ENCODE data around the gene PRUNE2.

Gene PRUNE2

GRCh38 chr9:76652894-76653293 is 253.0 kb downstream of the PRUNE2 start:
- TF ChIP-seq, protein P1, sequence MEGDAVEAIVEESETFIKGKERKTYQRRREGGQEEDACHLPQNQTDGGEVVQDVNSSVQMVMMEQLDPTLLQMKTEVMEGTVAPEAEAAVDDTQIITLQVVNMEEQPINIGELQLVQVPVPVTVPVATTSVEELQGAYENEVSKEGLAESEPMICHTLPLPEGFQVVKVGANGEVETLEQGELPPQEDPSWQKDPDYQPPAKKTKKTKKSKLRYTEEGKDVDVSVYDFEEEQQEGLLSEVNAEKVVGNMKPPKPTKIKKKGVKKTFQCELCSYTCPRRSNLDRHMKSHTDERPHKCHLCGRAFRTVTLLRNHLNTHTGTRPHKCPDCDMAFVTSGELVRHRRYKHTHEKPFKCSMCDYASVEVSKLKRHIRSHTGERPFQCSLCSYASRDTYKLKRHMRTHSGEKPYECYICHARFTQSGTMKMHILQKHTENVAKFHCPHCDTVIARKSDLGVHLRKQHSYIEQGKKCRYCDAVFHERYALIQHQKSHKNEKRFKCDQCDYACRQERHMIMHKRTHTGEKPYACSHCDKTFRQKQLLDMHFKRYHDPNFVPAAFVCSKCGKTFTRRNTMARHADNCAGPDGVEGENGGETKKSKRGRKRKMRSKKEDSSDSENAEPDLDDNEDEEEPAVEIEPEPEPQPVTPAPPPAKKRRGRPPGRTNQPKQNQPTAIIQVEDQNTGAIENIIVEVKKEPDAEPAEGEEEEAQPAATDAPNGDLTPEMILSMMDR (IDR thresholded peaks at IDR 0.05): no peak

GRCh38 chr9:76651119-76651705 is 254.7 kb downstream of the PRUNE2 start:
- TF ChIP-seq, protein P1 (IDR thresholded peaks at IDR 0.05): no peak

- TF ChIP-seq, protein P1 (IDR thresholded peaks at IDR 0.05): no peak
Measured at GRCh38 chr9:76650692-76651091, 255.2 kb downstream of the PRUNE2 start.

DNA sequence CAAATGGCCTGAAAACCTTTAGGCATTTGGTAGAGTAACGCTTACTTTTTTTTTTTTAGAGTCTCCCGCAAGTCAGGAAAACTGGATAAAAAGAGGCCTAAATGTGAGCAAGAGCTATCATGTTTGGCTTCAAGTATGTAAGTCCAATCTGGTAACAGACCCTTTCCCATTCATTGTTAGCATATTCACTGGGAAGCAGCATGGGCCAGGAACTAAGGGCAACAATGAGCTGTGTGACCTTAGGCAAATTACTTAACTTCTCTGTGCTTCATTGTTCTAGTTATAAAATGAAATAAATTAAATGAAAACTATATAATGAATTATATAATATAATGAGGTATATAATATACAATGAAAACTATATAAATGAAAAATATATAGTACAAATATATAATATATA is 256.0 kb downstream of the PRUNE2 start:
- TF ChIP-seq, protein P1 (IDR thresholded peaks at IDR 0.05): no peak

DNA sequence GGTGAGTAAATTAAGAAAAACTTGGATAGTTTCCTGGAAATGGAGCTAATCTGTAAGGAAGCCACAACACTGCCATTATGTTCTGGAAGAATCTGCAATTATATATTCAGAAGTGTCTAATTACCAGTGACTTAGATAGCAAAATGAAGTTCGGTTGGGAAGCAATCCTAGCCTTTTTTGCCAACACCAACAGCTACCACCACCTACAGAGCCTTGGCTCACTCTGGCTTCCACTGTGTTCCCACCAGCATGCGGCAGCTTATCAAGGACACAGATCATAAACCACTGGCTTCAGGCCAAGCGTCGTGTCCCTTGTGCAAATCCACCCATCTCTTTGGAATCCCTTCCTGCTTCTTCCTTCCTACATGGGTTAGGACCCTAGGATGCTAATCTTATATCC is 259.7 kb downstream of the PRUNE2 start:
- TF ChIP-seq, protein P1 (IDR thresholded peaks at IDR 0.05): no peak

DNA sequence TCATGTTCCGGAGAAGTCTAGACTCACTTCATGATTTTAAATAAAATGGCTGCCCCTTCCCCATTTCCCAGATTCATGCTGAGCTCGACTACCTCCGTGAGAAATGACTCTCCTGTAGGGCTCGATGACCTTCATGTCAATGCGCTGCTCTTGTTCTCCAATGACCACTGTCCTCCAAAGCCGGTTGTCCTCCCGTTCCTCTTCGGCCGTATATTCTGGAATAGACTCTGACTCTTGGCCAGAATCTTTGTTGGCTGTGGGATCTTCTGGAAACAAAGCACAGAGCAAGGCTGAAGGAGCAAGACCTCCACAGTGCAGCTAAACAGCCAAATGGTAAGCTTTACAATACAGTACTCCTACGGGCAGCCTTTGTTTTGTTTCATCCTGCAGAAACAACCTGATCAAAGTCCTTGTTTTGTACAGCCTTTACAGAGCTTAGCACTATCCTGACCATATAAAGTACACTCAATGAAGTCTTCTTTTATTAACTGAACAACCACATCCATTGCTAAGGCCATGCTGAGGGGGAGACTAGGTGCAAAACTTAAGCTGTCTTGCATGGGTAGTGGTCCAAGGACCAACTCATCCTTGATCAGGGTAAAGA is 261.2 kb downstream of the PRUNE2 start:
- TF ChIP-seq, protein P1 (IDR thresholded peaks at IDR 0.05): no peak

DNA sequence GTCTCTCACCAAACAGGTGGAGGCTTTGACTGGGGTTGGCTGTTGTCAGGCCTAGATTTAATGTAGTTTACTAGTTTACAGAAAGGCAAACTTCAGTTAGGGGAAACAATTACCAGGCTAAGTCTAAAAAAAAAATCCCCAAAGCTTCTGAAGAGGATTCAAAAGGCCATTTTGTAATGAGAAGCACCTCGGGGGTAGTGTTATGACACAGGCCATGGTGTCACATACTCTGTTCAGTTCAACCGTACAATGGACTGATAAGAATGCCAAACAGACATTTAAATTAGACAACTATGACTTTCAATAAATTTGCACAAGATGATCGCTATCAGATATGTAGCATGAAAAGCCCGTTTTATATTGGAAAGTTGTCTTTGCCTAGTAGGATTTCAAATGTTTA is 261.7 kb downstream of the PRUNE2 start:
- TF ChIP-seq, protein P1 (IDR thresholded peaks at IDR 0.05): no peak
